GM03348 (cell line): ENCODE data around the gene MAML3.
A peak's percentile ranks its signal among the peaks of the same experiment; 100 is the strongest.

ENCODE experiments used
- DNase-seq: peaks from one replicate; pipeline ENCODE4 v3.0.0; 2012; ENCODE audit warnings: low spot score

The MAML3 gene

DNA sequence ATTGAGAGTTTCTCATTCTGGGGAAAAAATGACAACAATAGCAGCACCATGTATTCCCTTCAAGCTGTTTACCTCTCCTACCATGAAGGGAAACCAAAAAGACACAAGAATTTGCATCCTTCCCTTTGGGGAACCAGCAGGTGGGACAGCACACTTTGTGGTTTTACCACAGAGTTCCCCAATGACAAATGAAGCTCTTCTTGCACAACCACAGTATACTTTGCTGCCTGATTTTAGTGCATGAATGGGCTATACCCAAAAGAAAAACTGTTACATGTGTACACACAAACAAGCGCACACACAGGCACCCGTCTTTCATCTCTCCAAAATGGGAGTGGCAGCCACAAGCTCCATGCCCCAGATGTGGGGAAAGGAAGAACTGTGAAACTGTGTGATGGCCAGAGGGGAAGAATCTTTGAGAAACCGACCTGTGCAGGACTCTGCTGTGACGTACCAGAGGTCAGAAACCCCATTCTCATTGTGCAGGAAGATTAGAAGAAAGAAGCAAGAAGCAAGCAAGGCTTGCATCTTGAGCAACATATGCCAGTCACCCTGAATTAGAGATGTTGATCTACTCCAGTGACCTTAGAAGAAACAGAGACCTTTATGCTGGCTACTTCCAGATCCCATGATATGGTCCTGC is 2.7 kb upstream of the MAML3 start:
- DNase-seq = no peak

- DNase-seq = no peak
These were observed 548 bp upstream of the MAML3 start for GRCh38 chr4:140154572-140154891.

DNA sequence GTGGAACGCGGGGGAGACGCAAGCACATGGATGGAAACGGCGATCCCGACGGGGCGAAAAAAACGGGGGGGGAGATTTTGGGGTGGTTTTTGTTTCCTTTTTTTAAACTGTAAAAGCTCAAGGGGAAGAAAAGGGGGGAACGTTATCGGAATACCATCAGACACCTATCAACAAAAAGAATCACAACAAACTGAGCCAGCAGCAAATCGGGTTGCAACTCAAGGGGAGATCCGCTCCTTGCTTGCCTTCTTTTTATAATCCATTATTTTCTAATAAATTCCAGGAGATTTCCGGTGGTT is 616 bp downstream of the MAML3 start:
- no peak for DNase-seq

DNA sequence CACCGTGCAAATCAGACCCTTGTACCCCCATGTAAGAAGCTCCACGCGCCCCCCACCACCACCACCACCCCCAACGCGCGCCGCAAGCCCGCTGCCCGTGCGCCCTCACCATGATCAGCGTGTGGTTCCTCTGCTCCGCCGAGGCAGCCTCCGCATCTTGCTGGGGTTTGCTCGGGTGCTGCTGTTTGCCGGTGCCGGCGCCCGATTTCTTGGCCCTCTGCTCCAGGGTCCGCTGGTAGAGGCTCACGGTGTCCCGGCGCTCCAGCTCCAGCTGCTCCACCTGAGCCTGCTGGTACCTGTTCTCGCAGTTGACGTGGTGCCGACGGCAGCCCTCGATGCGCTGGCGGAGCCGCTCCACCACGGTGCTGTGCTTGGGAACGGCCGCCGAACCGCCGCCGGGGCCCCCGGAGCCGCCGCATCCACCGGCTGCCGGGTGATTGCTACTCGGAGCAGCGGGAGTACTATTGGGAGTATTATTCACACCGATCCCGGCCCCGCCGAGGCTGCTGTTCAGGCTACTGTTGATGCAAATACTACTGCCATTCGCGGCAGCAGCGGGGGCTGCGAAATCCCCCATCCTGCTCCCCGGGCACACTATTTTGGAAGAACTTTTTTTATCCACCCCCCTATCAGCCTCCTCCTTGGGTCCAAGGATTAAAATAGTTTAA is 1.1 kb downstream of the MAML3 start:
- peak; percentile 62 for DNase-seq

GRCh38 chr4:140152013-140152703 is 1.8 kb downstream of the MAML3 start:
- DNase-seq = peak; percentile 73

DNA sequence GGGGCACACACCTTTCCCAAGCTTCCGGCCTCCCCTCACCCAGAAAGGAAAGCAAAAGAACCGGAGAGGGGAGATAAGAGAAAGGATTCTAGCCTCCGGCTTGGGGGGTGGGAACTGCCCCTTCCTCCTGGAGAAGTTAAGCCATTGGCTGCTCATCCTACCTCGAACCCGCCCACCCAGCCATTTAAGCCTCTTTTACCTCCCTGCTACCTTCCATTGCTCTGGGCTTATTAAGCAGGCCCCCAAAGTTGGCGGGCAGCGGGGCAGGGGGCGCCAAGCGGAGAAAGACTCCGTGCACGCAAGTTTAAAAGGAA is 2.3 kb downstream of the MAML3 start:
- DNase-seq = peak; percentile 80

DNA sequence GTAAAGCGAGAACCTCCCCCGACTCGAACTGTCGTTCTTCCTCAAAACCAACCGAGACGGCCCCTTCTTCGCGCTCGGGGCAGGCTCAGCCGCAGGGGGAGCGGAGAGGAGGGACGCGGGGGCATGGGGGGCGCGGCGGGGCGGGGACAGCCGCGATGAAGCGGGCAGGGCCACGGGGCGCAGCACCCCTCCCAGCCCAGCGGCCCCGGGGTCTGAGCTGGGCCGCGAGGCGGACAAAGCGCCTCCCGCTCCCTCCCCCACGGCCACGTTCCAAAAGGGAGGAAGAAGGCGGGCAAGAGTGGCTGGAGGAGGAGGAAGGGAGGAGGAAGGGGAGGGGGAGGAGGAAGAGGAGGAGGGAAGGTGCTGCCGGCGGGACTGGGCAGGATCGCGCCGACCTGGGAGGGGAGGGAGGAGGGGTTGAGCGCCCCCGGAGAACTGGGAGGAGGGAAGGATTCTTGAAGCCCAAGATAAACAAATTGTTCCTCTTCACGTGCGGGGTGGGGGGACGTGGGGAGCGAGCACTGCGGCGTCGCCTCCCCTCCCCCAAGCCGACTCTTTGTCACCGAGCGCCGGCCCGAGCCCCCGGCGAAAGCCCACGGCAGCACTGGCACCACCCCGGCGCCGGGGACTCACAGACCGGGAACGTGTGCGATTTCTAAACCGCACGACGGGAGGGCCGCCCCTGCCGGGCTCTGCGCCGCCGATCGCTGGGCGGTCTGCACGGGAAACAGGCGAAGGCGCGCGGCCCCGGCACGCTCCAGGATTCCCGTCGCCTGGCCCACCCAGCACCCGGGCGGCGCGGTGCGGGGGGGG is 2.9 kb downstream of the MAML3 start:
- DNase-seq = peak; percentile 93

GRCh38 chr4:140150636-140150885 is 3.4 kb downstream of the MAML3 start:
- no peak for DNase-seq

DNA sequence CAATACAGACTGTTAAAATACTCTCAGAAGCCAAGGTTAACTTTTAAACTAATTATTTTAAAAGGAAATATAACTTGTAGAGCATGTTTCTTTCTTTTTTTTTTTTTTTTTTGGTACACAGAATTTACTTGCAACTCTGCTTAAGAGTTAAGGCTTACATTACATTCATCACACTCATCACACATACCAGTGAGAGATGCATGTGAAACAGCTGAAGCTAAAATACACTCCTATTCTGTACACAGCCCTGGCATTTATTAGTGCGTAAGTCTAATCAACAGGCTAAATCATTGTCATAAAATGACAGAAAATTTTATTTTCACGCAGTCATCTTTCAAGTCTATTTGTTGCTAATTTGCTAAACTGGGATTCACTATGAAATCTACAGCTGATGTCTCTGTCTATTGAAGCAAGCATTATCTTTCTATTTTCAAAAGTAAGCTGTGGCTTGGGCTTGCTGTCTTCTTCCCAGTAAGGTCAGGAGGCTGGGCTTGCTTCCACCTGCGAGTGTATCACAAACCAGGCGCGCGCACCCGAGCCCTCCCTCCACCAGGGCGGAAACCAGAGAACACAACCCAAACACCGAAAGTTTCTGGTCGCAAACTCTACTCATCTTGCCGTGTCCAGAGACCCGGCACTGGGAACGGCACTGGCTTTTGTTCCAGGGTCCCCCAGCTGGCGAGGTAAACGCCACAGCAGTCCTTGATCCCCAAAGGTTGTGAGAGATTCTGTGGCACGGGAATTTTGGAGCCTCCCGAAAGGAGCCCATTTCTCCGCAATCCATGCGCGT is 3.9 kb downstream of the MAML3 start:
- DNase-seq = peak; percentile 65

DNA sequence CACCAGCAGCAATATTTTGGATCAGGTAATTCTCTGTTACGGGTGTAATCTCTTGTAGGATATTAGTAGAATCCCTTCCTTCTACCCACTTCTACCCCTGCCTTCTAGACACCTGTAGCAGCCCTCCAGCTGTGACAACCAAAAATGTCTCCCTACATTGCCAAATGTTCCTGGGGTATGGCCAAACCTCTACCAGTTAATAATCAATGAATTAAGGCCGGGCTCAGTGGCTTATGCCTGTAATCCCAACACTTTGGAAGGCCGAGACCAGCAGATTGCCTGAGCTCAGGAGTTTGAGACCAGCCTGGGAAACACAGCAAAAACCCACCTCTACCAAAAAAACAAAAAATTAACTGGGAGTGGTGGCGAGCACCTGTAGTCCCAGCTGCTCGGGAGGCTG is 9.9 kb downstream of the MAML3 start:
- no peak for DNase-seq

GRCh38 chr4:140141210-140141835 is 12.7 kb downstream of the MAML3 start:
- no peak for DNase-seq

DNA sequence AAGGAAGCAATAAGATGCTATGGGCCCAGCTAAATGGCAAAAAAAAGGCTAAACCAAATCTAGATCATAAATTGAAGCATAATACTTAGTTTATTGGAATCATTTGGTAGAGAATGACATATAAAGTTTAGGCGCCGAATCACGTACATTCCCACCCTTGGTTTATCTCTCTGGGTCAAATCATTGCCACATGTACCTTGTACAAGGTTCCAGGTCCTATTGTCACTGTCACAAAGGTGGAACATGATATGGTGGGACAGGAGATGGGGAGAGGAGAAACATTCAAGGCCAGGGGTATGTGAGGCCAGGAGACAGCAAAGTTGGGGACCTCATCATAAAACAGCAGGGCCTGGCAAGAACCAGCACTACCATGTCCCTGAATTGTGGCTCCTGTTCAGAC is 13.4 kb downstream of the MAML3 start:
- DNase-seq = no peak

DNA sequence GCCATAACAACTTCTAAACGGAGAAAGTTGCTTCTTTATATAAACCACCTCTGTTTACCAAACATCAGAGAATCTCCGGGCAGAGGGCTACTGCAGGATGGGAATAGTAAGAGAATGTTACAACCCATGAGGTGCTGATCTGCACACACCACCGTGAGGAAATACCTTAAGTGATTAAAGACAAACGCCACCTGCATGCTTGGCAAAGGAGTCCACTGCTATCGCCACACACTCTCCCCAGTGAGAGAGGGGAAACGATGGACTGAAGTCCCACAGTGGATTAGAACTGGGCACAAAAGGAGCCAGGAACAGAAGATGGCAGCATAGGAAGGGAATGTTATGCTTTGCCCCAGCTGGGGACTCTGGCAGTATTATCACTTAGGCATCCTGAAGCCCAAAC is 15.6 kb downstream of the MAML3 start:
- DNase-seq = no peak

DNA sequence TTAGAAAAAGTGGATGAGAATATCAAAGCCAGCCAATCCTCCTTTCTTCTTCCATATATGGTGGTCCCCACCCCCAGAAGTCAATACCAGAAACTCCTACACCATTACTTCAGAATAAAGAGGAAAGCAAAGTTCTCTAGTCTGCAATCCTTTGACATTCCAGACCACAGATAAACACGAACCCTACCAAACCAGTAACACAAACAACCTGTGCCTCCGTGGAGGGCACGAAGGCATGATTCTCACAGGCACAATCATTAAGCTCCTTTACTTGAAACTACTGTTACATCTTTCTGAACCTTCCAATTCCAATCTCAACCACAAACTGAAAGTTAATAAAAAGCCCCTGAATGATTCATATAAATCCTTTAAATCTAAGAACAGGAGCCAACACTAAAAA is 16.3 kb downstream of the MAML3 start:
- DNase-seq = peak; percentile 13

- peak; percentile 44 for DNase-seq
These were observed 17.5 kb downstream of the MAML3 start for GRCh38 chr4:140136509-140136908.

DNA sequence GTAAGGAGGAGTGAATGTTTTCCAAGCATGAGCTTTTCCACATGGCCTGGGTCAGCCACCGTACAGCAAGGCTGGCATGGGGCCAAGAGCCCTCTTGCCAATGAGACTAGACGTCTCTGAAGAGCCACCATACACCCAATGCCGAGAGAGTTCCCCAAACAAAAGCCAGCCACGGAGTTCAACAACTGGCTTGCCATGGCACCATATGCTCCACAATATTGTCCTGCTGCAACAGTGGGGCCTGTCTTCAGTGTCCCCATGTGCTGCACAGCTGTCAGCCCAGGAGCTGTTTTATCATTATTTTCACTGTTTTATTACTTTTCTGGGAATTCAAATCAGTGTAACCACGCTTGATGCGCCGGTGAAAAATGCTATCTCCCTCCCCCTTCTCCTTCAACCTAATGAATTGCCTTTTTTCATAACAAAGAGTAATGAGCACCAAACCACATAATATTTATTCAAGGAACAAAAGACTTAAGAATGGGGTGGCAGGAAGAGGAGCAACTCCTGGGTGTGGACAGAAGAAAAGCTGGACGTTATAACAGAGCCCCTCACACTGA is 18.4 kb downstream of the MAML3 start:
- DNase-seq = peak; percentile 32

- DNase-seq = no peak
These were observed 19.1 kb downstream of the MAML3 start for GRCh38 chr4:140134746-140135425.

DNA sequence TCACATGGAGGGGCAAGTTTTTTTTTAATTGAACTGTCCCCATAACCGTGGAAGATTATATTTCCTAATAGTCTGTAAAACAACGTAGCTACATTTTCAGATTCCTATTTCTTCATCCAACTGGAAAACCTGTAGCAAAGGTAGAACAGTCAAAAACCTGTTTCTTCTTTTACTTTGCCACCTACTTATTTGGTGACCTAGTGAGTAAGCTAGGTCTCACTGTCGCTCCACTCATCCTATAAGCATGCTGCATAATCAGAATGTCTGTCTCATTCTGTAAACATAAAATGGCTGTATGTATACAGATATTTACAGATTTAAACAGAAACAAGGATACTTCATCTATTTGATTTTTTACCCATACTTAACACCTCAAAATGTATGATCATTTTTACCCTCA is 20.4 kb downstream of the MAML3 start:
- no peak for DNase-seq

DNA sequence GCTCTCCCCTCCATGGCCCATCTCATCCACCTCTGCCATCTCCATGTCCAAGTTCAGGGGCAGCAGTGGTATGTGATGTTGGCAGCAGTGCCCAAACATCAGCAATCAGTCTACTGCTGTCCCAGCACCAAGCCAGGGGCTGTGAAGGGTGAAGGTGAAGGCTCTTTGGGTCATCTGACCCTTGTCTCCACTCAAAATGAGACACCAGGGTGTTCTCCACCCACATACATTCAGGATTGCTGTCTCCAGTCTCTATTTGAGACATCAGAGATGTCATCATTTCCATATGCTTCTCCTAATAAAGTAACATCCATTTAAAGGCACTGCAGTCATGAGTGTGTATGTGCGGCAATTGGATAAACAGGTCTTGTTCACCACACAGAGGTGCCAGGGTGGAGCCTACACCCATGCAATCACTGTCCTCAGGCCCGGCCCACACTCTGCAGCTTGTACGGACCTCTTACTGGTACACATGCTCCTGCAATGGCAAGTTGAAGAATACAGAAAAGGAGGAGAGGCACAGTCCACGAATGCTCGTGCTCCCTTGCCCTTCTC is 22.2 kb downstream of the MAML3 start:
- DNase-seq = no peak

- DNase-seq = peak; percentile 39
These were observed 23.3 kb downstream of the MAML3 start for GRCh38 chr4:140130677-140131076.

DNA sequence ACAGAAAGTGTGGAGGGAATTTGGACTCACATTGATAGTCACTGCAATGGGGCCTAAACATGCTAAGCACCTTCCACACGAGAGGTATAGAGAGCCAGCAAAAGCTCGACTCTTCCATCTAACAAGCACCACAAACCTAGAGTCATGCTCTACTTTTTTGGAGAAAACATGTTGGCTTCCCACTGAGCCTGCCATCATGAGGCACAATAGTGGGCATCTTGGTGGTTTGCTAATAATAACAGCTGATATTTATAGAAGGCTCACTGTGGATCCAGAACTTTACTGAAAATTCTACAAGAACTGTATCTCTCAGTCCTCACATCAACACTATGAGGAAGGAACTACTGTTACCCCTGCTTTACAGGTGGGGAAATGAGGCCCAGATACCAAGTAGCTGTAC is 26.6 kb downstream of the MAML3 start:
- no peak for DNase-seq
